CD4-positive, alpha-beta T cell treated with Interleukin-6 at 100 ng/mL for 8 hours (primary cell): ENCODE measurements around the gene VAV2.

Experiments used
- DNase-seq: peaks from one replicate; pipeline ENCODE4 v3.0.0-alpha.2; 2020; ENCODE audit warnings: mixed read lengths, low spot score

Gene VAV2

GRCh38 chr9:133780962-133781827 is 210.9 kb downstream of the VAV2 start:
- DNase-seq = no peak

GRCh38 chr9:133780404-133780945 is 211.6 kb downstream of the VAV2 start:
- no peak for DNase-seq

- DNase-seq = no peak
Observed at GRCh38 chr9:133779516-133780403, 212.4 kb downstream of the VAV2 start.

GRCh38 chr9:133779081-133779480 is 213.0 kb downstream of the VAV2 start:
- no peak for DNase-seq

GRCh38 chr9:133778336-133779013 is 213.6 kb downstream of the VAV2 start:
- no peak for DNase-seq

GRCh38 chr9:133777871-133778270 is 214.3 kb downstream of the VAV2 start:
- no peak for DNase-seq

- DNase-seq = no peak
Observed at GRCh38 chr9:133777068-133777791, 214.9 kb downstream of the VAV2 start.

- no peak for DNase-seq
Observed at GRCh38 chr9:133775951-133776905, 215.9 kb downstream of the VAV2 start.

GRCh38 chr9:133775291-133775690 is 216.8 kb downstream of the VAV2 start:
- no peak for DNase-seq

GRCh38 chr9:133774799-133775198 is 217.3 kb downstream of the VAV2 start:
- no peak for DNase-seq

GRCh38 chr9:133773889-133774655 is 218.1 kb downstream of the VAV2 start:
- DNase-seq = no peak

GRCh38 chr9:133772581-133772980 is 219.5 kb downstream of the VAV2 start:
- no peak for DNase-seq

GRCh38 chr9:133771486-133772482 is 220.3 kb downstream of the VAV2 start:
- DNase-seq = no peak

- no peak for DNase-seq
Observed at GRCh38 chr9:133770076-133770777, 221.9 kb downstream of the VAV2 start.

- no peak for DNase-seq
Observed at GRCh38 chr9:133769511-133770075, 222.5 kb downstream of the VAV2 start.

- DNase-seq = no peak
Observed at GRCh38 chr9:133768859-133769510, 223.1 kb downstream of the VAV2 start.
